ENCODE results near the gene TMEM208.
A peak's percentile ranks its signal among the peaks of the same experiment; 100 is the strongest.

TMEM208 gene

DNA sequence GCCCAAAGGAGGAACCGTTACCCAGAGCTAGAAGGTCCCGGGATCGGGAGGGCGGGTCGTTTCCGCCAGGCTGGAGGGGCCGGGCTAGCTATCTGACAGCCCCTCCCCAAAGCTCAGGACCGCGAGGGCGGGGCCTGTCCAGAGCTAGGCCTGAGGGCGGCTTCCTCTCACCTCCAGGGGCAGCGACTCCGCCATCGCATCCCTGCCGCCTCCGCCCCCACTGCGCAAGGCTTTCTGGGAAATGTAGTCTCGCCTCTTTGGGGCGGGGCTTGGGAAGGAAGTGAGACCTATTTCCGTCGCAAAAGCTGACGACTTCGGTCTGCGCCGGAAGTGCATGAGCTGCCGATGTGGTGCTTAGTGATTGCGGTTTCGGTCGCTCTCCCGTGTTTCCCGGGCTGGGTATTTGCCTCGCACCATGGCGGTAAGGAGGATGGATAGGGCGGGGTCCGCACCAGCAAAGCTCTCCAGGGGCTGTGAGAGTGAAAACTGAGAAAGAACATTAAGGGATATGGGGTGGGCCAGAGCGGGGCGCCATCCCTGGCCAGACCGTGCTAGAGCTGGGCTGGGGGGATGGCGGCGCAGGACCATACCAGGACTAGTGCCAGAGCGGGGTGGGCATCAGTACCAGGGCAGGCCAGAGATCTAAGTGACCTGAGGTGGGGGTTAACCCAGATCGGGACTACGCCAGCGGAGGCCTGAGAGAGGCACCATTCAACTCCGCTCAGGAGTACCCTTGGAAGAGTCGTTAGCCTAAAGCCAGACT lies at the start of gene TMEM208:
TMEM208 (plus strand) TSS at position 327 of the 763 bp plus-strand sequence; CDS start at position 416, 89 bp downstream.
- DNase-seq = peak; percentile 94

DNA sequence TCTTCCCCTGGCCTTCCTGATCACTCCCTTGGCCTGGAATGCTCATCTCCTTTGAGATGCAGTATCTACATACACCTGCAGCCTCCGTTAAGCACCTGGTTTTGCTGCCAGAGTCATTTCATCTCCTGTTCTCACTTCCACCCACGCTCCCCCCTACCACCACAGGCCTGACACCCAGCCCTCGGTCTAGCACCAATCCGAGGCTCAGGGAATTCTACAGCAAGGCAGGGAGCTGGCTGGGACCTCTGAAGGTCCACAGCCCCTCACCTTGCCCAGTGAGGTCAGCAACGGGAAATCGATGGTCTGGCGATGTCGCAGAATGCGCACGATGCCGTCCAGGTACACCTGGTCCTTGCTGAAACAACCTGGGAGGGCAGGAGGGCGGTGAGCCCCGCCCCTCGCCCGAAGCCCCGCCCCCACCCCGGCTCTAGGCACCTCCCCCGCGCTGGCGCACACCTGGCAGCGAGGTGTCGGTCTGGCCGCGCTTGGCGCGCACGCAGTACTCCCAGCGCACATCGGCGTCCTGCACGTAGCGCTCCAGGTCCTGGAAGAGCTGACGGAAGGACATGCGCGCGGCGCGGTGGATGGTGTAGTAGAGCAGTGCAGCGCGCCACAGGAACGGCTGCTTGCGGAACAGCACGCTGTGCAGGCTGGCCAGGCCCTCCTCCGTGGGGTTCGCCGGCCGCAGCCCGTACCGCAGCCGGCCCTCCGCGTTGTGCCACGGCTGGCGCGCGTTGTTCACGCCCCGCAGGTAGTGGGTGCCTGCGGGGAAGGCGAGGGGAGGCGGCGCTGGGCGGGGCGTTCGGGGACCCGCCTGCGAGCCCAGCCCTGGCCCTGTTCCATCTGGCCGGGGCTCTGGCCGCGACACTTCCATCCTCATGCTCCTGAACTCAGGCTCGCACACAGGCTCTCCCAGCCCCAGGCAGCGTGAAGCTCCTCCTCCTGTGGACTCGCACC lies 48.9 kb upstream of the TMEM208 start:
- peak; percentile 85 for DNase-seq

DNA sequence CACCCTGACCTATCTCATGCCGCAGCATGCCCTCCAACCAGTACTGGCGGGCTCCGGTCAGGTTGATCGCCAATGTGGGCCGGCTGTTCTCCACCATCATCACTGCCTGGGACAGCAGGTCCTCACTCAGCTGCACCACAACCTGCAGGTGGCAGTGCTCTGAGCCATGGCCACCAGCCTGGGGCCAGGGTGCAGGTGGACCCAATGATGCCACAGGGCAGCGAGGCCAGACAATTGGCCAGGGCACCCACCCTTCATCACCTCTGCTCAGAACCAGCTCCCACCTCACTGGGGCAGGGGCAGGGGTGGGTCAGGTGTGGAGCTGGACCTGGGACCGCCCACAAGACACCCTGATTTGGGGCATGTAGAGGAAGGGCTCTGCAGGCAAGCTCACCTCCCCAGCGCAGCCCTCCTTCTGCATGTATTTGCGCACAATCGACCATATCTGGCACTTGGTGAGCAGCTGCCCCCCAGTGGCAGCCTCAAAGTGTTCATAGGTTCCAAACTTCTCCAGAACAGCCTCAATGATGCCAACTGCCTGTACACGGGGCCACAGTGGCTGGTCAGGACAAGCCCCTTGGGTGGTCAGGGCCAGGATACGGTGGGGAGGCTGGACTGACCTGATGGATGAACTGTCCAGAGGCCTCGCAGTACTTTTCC lies 47.4 kb upstream of the TMEM208 start:
- DNase-seq = no peak

DNA sequence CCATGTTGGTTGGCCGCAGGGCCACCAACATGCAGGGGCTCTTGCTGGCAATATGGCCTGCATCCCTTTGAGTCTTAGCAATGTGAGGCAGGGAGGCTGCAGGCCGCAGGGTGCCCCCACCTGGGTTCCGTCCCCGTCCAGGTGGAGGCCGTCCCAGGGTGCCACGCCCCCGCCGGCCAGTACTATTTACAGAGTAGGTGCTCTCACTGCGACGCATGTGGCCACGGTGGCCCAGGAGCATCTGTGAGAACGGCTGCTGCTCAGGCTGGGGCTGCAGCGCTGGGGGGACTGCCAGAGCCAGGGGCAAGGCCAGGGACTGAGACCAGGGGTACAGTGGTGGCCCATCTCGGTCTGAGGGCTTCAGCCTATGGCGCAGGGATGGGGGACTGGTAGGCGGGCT lies 46.8 kb upstream of the TMEM208 start:
- DNase-seq = no peak

DNA sequence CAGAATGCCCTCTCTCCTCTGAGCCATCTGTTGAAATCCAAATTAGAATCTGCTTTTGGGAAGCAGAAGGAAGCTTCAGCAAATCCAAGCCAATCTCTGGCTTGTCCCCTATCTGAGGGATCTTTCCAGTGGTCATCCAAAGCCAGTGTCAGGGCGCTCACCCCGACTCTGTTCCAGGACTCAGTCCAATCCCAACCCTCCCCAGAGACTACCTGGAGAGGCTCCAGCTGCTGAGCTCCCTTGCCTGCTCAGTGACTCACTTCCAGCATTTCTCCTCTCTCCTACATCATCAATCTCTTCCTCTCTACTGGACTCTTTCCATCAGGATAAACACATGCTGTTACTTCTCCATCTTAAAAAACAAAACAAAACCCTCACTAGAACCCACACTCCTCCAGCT lies 45.6 kb upstream of the TMEM208 start:
- no peak for DNase-seq

DNA sequence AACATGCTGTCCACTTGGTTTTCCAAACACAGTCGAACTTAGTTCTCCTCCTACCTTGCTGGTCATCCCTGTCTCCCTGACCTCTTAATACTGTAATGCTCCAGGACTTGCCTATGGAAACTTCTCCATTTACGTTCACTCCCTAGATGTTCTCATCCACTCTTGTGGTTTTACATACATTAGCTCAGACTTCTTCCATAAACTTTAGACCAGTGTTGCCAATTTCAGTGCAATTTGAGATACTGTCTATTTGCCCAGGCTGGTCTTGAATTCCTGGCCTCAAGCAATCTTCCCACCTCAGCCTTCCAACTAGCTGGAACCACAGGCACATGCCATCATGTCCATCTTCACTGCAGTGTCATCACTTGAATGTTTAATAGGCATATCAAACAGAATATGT lies 44.6 kb upstream of the TMEM208 start:
- no peak for DNase-seq

DNA sequence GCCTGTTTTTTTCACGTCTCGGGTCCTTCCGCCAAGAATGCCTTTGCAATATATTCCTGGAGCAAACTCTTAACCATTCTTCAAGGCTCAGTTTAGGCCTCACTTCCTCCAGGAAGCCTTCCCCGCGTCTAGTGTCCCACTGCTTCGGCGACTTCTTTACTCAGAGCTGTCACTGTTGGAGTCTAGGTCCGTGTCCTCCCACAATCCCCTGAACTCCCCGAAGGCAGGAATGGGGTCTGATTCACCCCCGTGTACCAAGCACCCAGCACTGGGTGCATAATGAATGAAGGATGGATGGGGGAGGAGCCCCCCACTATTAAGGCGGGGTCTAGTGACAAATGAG lies 43.7 kb upstream of the TMEM208 start:
- DNase-seq = no peak

DNA sequence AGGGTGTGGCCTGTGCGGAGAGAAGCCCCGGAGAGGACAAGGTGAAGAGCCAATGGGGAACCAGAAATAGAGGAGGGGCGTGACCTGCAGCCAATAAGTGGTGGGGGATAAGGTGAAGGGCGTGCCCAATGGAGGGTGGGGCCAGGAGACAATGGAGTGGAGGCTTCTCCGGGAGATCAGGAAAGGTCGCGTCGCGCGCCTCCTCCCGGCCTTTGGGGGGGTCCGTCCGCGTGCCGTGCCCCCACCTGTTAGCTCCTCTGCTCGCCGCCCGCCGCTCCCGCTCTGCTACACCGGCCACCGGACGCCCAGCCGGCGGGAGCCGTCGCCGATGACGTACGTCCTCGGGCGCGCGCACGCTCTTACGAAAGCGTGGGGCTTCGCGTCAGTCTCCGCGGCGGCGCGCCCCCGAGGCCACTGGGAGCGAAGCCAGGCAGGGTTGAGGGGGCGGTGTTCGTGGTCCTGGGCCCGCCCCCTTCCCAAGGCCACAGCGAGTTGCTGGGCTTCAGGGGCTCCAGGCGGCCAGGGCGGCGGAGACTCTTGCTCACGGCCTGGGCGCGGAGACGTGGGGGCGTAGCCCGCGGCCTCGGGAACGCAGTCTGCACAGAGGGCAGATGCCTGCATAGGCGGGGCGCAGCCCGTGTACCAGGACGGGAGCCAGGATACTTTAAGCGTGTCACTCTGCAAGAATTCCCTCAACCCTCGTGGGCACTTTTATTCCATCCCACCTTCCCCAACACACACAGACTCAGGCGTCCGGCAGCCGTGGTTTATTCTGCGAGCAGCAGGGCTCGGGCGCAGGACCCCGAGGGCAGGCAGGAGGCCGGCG lies 43.1 kb upstream of the TMEM208 start, which contains the start of gene MATCAP1:
MATCAP1 (minus strand) TSS at position 337 of the 826 bp plus-strand sequence. CDS start 3,353 bp downstream, outside the sequence.
- peak; percentile 93 for DNase-seq

DNA sequence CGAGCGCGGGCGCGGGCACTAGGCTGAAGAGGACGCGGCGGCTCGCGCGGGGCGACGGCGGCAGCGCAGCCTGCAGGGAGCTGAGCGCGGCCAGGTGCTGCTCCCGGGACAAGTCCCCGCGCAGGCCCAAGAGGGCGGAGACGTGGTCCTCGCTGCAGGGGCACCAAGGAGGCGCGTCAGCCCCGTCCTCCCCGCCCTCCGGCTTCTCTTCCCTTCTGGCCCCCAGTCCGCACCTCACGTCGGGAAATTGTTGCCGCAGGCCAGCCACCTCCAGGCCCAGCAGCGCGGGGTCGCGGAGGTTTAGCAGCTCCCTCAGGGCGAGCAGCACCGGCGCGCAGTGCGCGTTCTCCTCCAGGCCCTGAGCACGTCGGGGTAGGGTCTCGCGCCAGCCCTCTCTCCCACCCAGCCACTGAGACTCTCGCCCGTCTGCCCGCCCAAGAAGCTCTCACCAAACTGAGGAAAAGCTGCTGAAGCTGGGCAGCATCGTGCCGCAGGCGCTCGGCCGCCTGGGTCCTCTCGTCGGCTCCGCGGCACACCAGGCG lies 42.4 kb upstream of the TMEM208 start:
- DNase-seq = no peak

DNA sequence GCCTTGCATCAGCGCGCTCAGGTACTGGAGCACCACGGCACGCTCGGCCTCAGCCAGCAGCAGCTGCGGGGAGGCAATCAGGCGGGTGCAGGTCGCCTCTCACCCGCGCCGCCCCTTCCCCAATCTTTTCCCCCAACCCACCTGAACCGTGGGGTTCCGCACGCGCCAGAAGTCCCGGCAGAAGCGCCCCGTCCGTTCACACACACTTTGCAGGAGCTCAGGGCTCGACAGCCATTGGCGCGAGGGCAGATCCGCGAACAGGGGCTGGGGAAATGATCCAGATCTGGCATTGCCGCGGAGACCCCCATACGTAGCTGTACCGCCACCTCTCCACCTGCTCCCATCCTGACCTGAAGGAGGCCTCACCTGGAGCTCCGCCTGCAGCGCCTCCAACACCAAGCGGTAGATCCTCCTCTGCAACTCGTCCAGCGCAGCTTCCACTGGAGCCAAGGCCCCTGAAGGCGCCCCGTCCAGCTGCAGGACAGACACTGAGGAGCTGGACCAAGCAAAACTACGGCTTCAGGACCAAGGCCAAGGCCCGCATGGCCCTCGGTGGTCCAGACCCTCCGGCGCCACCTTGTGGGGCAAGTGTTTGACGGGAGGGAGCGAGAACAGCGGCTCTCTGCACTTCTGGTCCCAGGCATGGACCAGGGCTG lies 41.8 kb upstream of the TMEM208 start:
- DNase-seq = peak; percentile 32

DNA sequence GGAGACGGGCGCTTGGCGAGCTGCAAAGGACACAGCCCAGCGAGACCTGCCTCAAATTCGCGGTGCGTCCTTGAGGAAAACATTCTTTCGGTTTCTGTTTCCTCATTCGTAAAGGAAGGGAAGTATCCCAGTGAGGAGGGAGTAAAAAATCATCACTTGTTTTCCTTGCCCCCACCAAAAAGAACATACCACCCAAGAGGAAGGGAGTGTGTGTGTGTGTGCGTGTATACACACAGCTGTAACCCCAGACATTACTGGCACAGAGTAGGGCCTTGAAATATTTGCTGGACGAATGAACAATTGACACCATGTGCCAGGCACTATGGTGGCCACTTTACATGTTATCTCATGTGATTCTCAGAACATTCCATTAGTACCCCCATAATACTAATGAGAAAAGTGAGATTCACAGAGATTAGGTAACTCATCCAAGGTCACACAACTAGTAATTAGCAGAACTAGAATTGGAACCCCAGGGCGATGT lies 41.2 kb upstream of the TMEM208 start:
- no peak for DNase-seq

DNA sequence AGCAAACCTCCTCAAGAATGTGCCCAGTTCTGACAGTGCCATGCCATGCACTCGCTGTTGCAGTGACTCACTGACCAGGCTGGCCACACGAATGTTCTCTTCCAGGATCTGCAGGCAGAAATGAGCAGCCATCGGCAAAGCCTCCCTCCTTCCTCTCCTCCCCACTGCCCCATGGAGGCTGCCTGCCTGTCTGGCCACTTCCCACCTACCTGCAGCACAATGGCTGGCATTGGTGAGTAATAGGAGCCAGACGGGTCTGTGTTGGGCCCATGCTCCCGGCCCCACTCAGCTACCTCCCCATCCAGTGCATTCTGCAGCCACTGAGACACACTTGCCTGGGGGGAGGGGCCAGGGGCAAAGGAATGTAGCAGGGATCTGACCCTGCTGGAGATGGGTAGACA lies 40.4 kb upstream of the TMEM208 start:
- DNase-seq = no peak

DNA sequence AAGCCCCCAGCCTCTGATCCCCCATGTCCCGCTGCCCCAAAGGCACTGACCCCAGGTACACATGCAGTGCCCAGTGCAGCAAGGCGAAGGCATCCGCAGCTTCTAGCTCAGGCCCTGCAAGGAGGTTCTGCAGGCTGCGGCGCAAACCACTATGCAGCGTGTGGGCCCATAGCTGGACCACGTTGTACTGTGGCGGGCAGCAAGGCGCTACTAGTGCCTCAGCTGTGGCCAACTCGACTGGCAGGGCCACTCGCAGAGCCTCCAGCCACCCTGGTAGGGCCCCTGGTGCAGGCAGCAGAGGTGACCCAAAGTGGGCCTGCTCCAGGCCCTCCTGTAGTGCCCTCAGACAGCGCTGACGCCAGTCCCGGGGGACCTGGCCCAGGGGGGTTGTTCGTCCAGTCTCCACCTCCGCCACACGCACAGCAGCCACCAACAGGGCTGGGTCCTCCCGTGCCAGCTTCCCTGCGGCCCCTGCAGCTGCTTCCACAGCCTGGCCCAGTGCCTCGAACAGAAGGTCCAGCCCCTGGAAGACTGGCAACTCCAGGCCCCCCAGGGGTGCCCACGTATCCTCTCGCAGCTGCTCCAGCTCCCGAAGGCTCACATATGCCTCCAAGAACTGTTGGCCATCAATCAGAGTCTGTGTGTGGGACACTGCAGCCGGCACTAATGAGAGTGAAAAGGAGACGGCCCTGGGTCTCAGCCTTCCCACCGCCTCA lies 39.6 kb upstream of the TMEM208 start:
- no peak for DNase-seq

DNA sequence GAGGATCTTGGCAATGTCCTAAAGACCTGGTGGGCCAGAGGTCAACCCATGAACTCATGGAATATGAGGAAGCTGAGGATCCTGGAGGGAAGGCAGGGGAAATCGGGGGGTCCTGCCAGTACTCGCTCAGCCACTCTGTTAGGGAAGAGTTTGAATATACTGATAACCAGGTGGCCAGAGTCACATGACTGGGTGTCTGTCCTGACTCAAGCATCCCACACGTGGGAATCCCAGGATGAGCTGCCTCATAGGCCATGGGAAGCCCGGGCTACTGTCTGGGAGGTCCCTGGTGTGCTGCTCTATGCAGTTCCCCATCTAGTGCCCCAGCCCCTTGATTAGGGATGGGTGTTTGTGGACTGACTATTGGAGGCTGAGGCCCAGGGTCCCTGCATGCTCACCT lies 38.6 kb upstream of the TMEM208 start:
- no peak for DNase-seq

DNA sequence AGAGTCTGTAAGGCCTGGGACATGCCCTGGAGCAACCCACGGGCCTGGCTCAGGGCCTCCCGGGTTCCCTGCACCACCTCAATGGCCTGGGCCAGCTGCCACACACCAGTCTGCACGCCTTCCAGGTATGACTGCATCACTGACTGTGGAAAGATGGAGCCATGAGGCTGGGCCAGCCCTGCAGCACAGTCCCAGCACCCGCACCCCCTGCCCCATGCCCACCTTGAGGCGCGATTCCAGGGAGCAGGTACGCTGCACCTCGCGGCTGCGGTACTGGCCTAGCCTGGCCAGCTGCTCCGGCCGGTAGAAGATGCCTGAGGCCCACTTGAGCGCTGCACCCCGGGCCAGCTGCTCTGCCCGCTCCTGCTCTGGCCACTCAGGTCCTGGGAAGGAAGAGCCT lies 38.1 kb upstream of the TMEM208 start:
- no peak for DNase-seq

DNA sequence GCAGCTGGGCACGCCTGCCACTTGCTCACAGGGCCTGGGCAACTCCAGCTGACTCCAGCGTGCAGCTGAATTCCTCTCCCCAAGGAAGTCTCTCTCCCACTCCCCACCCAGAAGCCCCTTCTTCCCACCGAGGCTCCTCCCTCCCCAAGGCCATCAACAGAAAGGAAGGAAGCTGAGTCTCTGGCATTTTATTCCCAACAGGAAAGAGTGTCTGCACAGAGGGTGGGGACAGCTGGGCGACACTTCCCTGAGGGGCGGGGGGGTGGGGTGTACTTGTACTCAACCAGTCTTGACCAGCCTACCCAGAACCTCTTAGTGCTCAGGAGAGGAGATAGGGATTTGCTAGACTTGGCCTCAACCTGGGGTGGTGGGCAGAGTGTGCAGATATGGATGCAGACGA lies 36.9 kb upstream of the TMEM208 start, which contains the start of gene EXOC3L1:
EXOC3L1 (minus strand) TSS at position 96 of the 400 bp plus-strand sequence. CDS start 460 bp downstream, outside the sequence.
- no peak for DNase-seq

DNA sequence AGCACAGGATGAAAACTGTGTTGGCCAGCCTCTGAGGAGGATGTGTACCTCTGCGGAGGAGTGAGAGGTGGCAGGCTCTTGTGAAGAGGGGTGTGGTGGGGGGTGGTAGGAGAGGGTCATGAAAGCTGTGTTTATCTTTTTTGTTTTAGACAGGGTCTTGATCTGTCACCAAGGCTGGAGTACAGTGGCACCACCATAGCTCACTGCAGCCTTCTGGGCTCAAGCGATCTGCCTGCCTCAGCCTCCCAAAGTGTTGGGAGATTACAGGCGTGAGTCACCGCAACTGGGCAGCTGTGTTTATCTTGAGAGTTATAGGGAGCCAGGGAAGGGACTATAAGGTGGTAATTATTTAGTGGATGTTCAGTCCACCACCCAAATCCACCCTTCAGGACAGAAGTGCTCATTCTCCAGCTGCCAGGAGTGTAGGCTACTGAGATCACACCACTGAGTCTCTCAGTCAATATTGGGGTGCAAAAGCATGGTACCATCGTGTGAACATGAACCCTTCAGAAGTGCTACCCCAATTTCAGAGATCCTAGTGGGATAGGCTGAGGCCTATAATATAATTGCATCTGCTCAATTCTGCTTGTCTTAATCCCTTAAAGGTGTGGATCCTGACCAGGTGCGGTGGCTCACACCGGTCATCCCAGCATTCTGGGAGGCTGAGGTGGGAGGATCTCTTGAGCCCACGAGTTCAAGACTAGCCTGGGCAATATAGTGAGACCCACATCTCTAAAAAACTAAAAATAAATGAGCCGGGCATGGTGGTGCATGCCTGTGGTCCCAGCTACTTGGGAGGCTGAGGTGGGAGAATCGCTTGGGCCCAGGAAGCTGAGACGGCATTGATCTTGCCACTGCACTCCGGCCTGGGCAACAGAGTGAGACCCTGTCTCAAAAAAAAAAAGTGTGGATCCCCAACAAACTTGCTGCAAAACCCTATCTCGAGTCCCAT lies 36.2 kb upstream of the TMEM208 start:
- DNase-seq = no peak

DNA sequence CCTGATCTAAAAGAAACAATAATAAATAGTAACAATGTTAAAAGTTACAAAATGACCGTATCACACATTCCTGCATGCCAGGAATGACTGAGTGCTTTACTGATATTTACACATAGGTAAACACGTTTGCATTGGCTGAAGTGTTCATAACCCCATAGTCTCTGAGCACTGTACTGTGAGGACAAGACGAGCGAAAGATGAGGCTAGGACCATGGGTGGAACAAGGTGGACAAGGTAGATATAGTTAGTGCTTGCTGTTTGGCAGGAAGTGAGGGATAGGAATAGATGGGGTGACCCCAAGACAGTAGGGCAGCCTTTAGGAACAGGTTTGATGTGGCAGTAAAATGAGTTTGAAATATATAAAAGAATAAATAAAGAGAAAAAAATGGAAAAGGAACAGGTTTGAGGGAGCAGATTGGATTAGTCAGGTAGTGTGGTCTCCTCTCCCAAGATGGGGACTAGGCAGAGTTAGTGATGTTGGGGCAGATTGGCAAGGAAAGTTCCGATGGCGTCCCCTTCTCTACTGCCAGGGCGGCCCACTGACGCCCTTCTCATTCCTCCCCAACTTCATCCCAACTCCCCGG lies 35.4 kb upstream of the TMEM208 start:
- DNase-seq = no peak

Measured in NCI-H510A treated with DMSO at 0.1 percent for 48 hours (cell line).